Mesendoderm (in vitro differentiated cells): ENCODE data around the gene VTN.

Source experiments
- DNase-seq: peaks from one replicate; pipeline ENCODE4 v3.0.0; 2013
- H2AK5ac ChIP-seq: 2 replicates; pipeline ENCODE4 v1.6.1; 2013; ENCODE audit warnings: low read length, inconsistent platforms
- H2BK120ac ChIP-seq: 2 replicates; pipeline ENCODE4 v1.6.1; 2013; ENCODE audit warnings: low read depth, mild to moderate bottlenecking, low read length, moderate library complexity, mixed read lengths
- H2BK15ac ChIP-seq: replicated peaks from 2 replicates; pipeline ENCODE4 v1.6.1; 2013; ENCODE audit warnings: low read depth, mild to moderate bottlenecking, moderate library complexity
- H2BK5ac ChIP-seq: 2 replicates; pipeline ENCODE4 v1.6.1; 2013; ENCODE audit warnings: low read length, inconsistent platforms
- H3K18ac ChIP-seq: 2 replicates; pipeline ENCODE4 v1.6.1; 2013; ENCODE audit warnings: mild to moderate bottlenecking, low read length, mixed read lengths
- H3K23ac ChIP-seq: one replicate; pipeline ENCODE4 v1.6.1; 2013; ENCODE audit warnings: low read length
- H3K27ac ChIP-seq: 2 replicates; pipeline ENCODE4 v1.5.1; 2013; ENCODE audit warnings: low read depth, mild to moderate bottlenecking, inconsistent platforms, low read length, moderate library complexity
- H3K27me3 ChIP-seq: 2 replicates; pipeline ENCODE4 v1.6.1; 2013; ENCODE audit warnings: low read length, control low read depth, mild to moderate bottlenecking, inconsistent platforms; ENCODE audit not compliant: insufficient read depth, poor library complexity
- H3K36me3 ChIP-seq: 2 replicates; pipeline ENCODE4 v1.6.1; 2013; ENCODE audit warnings: low read length, inconsistent platforms; ENCODE audit not compliant: control insufficient read depth, insufficient read depth
- H3K4ac ChIP-seq: one replicate; pipeline ENCODE4 v1.6.1; 2013; ENCODE audit warnings: low read depth, mild to moderate bottlenecking, low read length, moderate library complexity
- H3K4me1 ChIP-seq: 2 replicates; pipeline ENCODE4 v1.6.1; 2013; ENCODE audit warnings: low read depth, low read length, inconsistent platforms; ENCODE audit not compliant: control insufficient read depth
- H3K4me2 ChIP-seq: 2 replicates; pipeline ENCODE4 v1.6.1; 2013; ENCODE audit warnings: low read length
- H3K4me3 ChIP-seq: 2 replicates; pipeline ENCODE4 v1.5.1; 2013; ENCODE audit warnings: mild to moderate bottlenecking, low read length
- H3K56ac ChIP-seq: one replicate; pipeline ENCODE4 v1.6.1; 2013; ENCODE audit warnings: low read length
- H3K79me1 ChIP-seq: 2 replicates; pipeline ENCODE4 v1.6.1; 2013; ENCODE audit warnings: low read length, inconsistent platforms
- H3K79me2 ChIP-seq: 2 replicates; pipeline ENCODE4 v1.6.1; 2013; ENCODE audit warnings: mild to moderate bottlenecking, low read length; ENCODE audit not compliant: control insufficient read depth, insufficient read depth
- H3K9ac ChIP-seq: 2 replicates; pipeline ENCODE4 v1.6.1; 2013; ENCODE audit warnings: low read length, inconsistent platforms
- H4K5ac ChIP-seq: one replicate; pipeline ENCODE4 v1.6.1; 2013; ENCODE audit warnings: low read length
- H4K8ac ChIP-seq: one replicate; pipeline ENCODE4 v1.6.1; 2013; ENCODE audit warnings: low read depth, mild to moderate bottlenecking, control low read depth, low read length, moderate library complexity
- WGBS: extraction: QIAGEN DNeasy Blood & Tissue Kit; methylation state at CpG from one replicate; pipeline ENCODE4 v1.1.7; 2013; ENCODE audit warnings: low lambda C conversion rate, missing lambda C conversion rate; ENCODE audit not compliant: insufficient coverage; ENCODE audit errors: extremely low coverage; 5-methylcytosine and 5-hydroxymethylcytosine counted together

The VTN gene

DNA sequence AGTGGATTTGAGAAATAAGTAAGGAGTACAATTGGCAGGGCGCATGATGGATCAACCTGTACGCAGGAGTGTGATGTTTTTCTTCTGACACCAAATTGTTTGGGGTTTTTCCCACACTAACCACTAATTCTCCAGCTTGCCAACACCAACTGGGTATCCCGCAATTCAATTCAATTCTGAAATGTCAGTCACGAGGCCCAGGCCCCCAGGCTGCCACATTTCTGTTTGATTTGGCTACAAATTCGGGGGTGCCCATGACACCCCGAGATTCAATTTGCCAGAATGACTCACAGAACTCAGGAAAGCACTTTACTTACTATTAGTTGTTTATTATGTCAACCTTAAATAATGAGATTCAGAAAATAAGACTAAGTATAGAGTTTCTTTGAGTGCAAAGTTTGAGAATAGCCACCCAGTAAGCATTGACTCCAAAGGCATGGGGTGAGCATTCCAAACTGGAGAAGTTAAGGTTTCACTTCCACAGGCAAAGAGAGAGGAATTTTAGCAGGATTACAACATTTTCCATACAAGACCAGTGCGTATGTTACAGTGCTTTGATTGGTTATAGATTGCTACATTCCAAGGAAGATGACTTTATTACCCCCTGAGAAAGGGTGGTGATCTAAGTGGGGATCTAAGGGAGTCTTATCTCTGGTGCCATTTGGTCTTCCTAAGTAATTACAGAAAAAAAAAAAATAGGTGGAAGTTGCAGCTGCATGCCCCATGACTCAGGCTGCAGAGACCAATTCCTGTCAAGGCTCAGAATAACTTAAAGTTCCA, 24.4 kb upstream of the VTN start:
- no peaks in the 10 kb centered on the region for H3K79me1 ChIP-seq
- H3K79me2 ChIP-seq = no peaks in the 10 kb centered on the region
- H2BK120ac ChIP-seq = no peak overlapping the region
- H3K4ac ChIP-seq = no peak overlapping the region
- H3K9ac ChIP-seq = no peak overlapping the region
- H3K36me3 ChIP-seq = no peaks in the 10 kb centered on the region
- H3K18ac ChIP-seq = no peak overlapping the region
- no peak overlapping the region for H3K56ac ChIP-seq
- H3K27me3 ChIP-seq = no peaks in the 10 kb centered on the region
- no peak overlapping the region for H3K4me3 ChIP-seq
- WGBS = no CpG with 5 or more reads among the region's 7 CpGs
- H4K8ac ChIP-seq = no peak overlapping the region
- peak; percentile 92 for DNase-seq
- no peak overlapping the region for H4K5ac ChIP-seq
- no peak overlapping the region for H3K23ac ChIP-seq
- H2AK5ac ChIP-seq = no peak overlapping the region
- H3K27ac ChIP-seq = no peak overlapping the region
- no peak overlapping the region for H2BK15ac ChIP-seq
- H3K4me1 ChIP-seq = peaks cover 22% of the 10 kb centered on the region
- H3K4me2 ChIP-seq = no peak overlapping the region
- H2BK5ac ChIP-seq = no peak overlapping the region

DNA sequence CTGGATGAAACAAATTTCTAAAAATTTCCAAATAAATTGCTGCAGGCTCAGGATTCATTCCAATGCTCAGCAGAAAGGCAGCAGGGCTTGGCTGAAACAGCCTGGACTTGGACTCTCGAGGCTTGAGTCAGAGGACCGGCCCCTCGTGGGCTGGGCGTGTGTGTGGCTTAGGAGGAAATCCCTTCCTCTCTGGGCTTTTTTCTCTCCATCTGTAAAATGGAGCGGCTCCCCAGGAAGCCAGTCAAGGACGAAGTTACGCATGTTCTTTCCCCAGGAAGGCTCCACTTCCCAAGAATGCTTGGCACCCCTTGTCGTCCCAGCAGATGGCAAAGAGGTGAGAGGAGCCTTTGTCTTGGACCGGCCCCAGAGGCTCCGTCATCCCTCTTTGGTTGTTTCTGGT, 22.4 kb upstream of the VTN start:
- H3K4me1 ChIP-seq = peaks cover 22% of the 10 kb centered on the region
- no CpG with 5 or more reads among the region's 10 CpGs for WGBS
- H3K4ac ChIP-seq = no peak overlapping the region
- no peak for DNase-seq
- no peak overlapping the region for H3K56ac ChIP-seq
- no peaks in the 10 kb centered on the region for H3K36me3 ChIP-seq
- no peaks in the 10 kb centered on the region for H3K79me1 ChIP-seq
- no peak overlapping the region for H3K27ac ChIP-seq
- H3K23ac ChIP-seq = no peak overlapping the region
- H2BK120ac ChIP-seq = no peak overlapping the region
- no peak overlapping the region for H3K4me2 ChIP-seq
- no peak overlapping the region for H4K8ac ChIP-seq
- no peaks in the 10 kb centered on the region for H3K27me3 ChIP-seq
- H3K79me2 ChIP-seq = no peaks in the 10 kb centered on the region
- no peak overlapping the region for H4K5ac ChIP-seq
- no peak overlapping the region for H3K9ac ChIP-seq
- H3K18ac ChIP-seq = no peak overlapping the region
- H2AK5ac ChIP-seq = no peak overlapping the region
- H2BK5ac ChIP-seq = no peak overlapping the region
- no peak overlapping the region for H2BK15ac ChIP-seq
- no peak overlapping the region for H3K4me3 ChIP-seq

DNA sequence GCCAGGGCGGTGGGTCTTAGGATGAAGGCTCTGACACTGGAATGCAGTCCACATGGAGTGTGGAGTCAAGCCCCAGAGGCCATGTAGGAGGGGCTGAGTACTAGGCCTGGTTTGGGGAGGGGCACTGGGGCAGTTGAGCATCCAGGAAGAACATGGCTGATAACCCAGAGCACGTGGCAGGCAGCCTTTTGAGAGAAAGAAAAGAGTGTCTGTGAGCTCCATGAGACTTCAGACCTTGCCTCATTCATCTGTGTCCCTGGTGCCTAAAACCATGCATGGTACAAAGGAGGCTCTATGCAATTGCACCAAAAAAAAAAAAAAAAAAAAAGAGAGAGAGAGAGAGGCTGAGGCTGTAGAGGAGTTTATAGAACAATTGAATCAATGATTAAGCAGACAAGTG, 21.3 kb upstream of the VTN start:
- no peak overlapping the region for H2BK120ac ChIP-seq
- no peak overlapping the region for H3K9ac ChIP-seq
- H3K79me2 ChIP-seq = no peaks in the 10 kb centered on the region
- peaks cover 19% of the 10 kb centered on the region for H3K4me1 ChIP-seq
- H3K23ac ChIP-seq = no peak overlapping the region
- DNase-seq = no peak
- no peak overlapping the region for H3K18ac ChIP-seq
- H3K36me3 ChIP-seq = no peaks in the 10 kb centered on the region
- H2AK5ac ChIP-seq = no peak overlapping the region
- no peak overlapping the region for H4K5ac ChIP-seq
- H3K4ac ChIP-seq = no peak overlapping the region
- no peak overlapping the region for H4K8ac ChIP-seq
- H3K4me2 ChIP-seq = no peak overlapping the region
- H3K56ac ChIP-seq = no peak overlapping the region
- H3K4me3 ChIP-seq = no peak overlapping the region
- no peak overlapping the region for H2BK15ac ChIP-seq
- WGBS = no CpG with 5 or more reads among the region's 2 CpGs
- H3K27ac ChIP-seq = no peak overlapping the region
- no peaks in the 10 kb centered on the region for H3K79me1 ChIP-seq
- H2BK5ac ChIP-seq = no peak overlapping the region
- H3K27me3 ChIP-seq = no peaks in the 10 kb centered on the region

DNA sequence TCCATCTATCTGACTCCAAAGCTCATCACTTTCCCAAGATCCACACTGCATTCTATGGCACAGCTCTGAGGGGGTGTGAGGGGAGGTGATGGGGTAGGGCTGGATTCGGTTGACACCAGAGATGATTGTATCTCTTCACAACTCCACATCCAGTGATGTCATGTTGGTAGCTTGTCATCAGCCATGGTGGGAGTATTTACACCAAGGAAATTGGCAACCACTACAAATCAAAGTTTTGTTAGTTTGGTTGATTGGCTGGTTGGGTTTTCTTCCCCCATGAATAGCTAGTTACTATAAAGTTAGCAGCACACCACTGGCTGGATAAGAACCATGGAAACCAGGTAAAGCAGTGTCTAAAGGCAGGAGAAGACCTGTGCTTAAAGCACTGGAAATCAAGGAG, 20.9 kb upstream of the VTN start:
- no peak overlapping the region for H2BK5ac ChIP-seq
- no peak overlapping the region for H2BK15ac ChIP-seq
- H3K79me1 ChIP-seq = no peaks in the 10 kb centered on the region
- H3K27me3 ChIP-seq = no peaks in the 10 kb centered on the region
- no peak overlapping the region for H3K18ac ChIP-seq
- no peak overlapping the region for H3K4ac ChIP-seq
- no peak overlapping the region for H3K4me2 ChIP-seq
- no peak overlapping the region for H3K27ac ChIP-seq
- no peaks in the 10 kb centered on the region for H3K79me2 ChIP-seq
- no peak overlapping the region for H3K4me3 ChIP-seq
- H4K8ac ChIP-seq = no peak overlapping the region
- no peak for DNase-seq
- H3K4me1 ChIP-seq = peaks cover 19% of the 10 kb centered on the region
- no CpG with 5 or more reads among the region's 1 CpG for WGBS
- no peak overlapping the region for H2BK120ac ChIP-seq
- no peak overlapping the region for H3K23ac ChIP-seq
- no peak overlapping the region for H2AK5ac ChIP-seq
- no peak overlapping the region for H3K56ac ChIP-seq
- no peaks in the 10 kb centered on the region for H3K36me3 ChIP-seq
- H3K9ac ChIP-seq = no peak overlapping the region
- H4K5ac ChIP-seq = no peak overlapping the region

DNA sequence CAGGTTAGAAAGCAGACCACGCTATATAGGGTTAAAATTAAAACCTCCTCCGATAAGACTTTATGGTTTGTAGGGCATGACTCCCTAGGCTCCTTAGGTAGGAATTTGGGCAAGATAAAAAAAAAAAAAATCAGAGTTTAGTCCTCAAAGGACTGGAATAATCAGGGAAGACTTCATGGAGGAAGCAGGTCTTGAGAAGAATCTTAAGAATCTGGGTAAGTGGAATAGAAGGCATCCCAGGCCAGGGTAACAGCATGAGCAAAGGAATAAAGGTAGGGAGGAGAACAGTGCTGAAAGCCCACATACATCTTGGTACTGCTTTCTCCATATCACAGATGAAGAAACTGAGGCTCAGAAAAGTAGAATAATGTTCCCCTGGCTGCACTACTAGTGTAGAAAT, 20.5 kb upstream of the VTN start:
- Histone ChIP-seq H3K4me1 (peaks cover 14% of the 10 kb centered on the region), H3K79me2 (no peaks in the 10 kb centered on the region), H3K27me3 (no peaks in the 10 kb centered on the region), H3K56ac (no peak overlapping the region), H3K18ac (no peak overlapping the region), H3K79me1 (no peaks in the 10 kb centered on the region), H4K5ac (no peak overlapping the region), H4K8ac (no peak overlapping the region), H3K4me3 (no peak overlapping the region), H3K23ac (no peak overlapping the region), H2BK15ac (no peak overlapping the region), H3K36me3 (no peaks in the 10 kb centered on the region), H3K4ac (no peak overlapping the region), H2BK120ac (no peak overlapping the region), H3K4me2 (no peak overlapping the region), H2BK5ac (no peak overlapping the region), H3K27ac (no peak overlapping the region), H2AK5ac (no peak overlapping the region), H3K9ac (no peak overlapping the region)
- DNase-seq = no peak
- WGBS = no CpG with 5 or more reads among the region's 2 CpGs

DNA sequence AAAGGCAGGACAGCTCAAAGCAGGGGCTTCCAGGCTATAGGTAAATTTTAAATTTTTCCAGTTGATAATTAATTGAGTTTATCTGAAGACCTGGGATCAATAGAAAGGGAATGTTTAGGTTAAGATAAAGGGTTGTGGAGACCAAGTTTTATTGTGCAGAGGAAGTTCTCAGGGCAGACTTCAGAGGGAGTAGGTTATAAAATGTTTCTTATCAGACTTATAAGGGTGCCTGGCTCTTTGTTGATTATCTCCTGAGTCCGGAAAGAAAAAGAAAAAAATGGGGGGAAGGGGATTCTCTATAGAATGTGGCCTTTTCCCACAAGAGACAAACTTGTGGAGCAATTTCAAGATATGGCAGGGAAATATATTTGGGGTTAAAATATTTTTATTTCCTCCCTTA, 20.0 kb upstream of the VTN start:
- Histone ChIP-seq H2BK5ac (no peak overlapping the region), H2AK5ac (no peak overlapping the region), H3K27ac (no peak overlapping the region), H3K79me2 (no peaks in the 10 kb centered on the region), H2BK15ac (no peak overlapping the region), H4K5ac (no peak overlapping the region), H3K4me1 (peaks cover 11% of the 10 kb centered on the region), H3K23ac (no peak overlapping the region), H3K56ac (no peak overlapping the region), H4K8ac (no peak overlapping the region), H2BK120ac (no peak overlapping the region), H3K18ac (no peak overlapping the region), H3K4me2 (no peak overlapping the region), H3K4ac (no peak overlapping the region), H3K9ac (no peak overlapping the region), H3K4me3 (no peak overlapping the region), H3K27me3 (peaks cover 2% of the 10 kb centered on the region), H3K79me1 (no peaks in the 10 kb centered on the region), H3K36me3 (no peaks in the 10 kb centered on the region)
- no peak for DNase-seq
- no CpG with 5 or more reads among the region's 1 CpG for WGBS
